ENCODE results near the gene PIK3AP1.

The PIK3AP1 gene

DNA sequence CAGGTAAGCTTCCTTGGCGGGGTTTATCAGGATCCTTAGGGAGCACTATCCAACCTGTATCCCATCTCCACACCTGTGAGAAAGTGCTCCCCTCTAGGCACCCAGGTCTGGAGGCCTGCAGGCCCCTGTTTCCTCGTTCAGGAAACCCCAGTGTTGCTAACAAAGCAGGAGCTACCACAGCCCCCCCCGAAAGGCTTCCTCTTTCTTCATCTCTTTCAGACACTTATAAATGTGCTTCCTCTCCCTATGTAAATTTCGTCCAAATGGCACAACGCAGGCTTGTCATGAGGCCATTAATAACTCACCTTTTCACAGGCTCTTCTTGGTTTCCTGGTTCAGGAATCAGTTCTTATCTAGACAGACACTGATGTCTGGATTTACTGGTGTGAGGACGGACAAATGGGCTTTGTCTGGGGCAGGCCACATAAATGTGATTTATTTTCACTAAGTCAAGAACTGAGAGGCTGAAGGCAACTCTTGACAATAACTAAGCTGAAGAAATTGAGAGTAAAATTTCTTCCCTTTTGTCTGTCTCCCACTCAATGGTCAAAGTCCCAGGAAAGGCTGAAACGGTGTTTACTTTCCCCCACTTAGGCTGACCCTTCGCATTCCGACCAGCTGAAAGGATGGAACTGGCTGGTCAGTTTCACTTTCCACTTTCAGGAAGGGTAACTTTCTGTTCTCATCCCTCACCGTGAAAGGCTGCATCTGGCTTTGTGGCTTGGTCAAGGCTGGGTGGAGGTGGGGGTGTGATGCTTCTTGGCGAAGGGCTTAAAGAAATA is 46.8 kb downstream of the PIK3AP1 start:
- Histone ChIP-seq H3K9me3 (replicated peaks; ENCODE audit: insufficient read depth, low read length) (no peaks in the 10 kb centered on the region), H3K4me1 (ENCODE audit: low read length) (peaks cover 19% of the 10 kb centered on the region), H4K20me1 (ENCODE audit: insufficient read depth, low read length) (no peaks in the 10 kb centered on the region), H3K4me3 (ENCODE audit: low read length) (peak overlapping the region; percentile 12), H3K4me2 (ENCODE audit: low read depth, low read length) (peak overlapping the region; percentile 46), H3K79me2 (ENCODE audit: low read length) (no peaks in the 10 kb centered on the region), H3K27ac (ENCODE audit: low read length) (no peak overlapping the region), H3K27me3 (replicated peaks; ENCODE audit: insufficient read depth, low read length) (peaks cover 6% of the 10 kb centered on the region; the same call in 1 of the 2 replicates), H3K36me3 (replicated peaks; ENCODE audit: insufficient read depth, low read length) (no peaks in the 10 kb centered on the region), H3K9me2 (replicated peaks; ENCODE audit: insufficient read depth, low read length) (no peaks in the 10 kb centered on the region), H3K9ac (ENCODE audit: low read length) (no peak overlapping the region), H3F3A (ENCODE audit: insufficient read depth, low read length) (peaks cover 9% of the 10 kb centered on the region; the same call in 1 of the 2 replicates), H2AFZ (ENCODE audit: low read length) (no peak overlapping the region)
- peak; percentile 54 for DNase-seq
- no peak for TF ChIP-seq EZH2 (optimal IDR thresholded peaks at IDR 0.05; ENCODE audit: low read depth, low read length)
- TF ChIP-seq CTCF (IDR thresholded peaks at IDR 0.05; ENCODE audit: low read length), result no peak
- TF ChIP-seq EZH2phosphoT487 (IDR thresholded peaks at IDR 0.05; ENCODE audit: low read length), result no peak

DNA sequence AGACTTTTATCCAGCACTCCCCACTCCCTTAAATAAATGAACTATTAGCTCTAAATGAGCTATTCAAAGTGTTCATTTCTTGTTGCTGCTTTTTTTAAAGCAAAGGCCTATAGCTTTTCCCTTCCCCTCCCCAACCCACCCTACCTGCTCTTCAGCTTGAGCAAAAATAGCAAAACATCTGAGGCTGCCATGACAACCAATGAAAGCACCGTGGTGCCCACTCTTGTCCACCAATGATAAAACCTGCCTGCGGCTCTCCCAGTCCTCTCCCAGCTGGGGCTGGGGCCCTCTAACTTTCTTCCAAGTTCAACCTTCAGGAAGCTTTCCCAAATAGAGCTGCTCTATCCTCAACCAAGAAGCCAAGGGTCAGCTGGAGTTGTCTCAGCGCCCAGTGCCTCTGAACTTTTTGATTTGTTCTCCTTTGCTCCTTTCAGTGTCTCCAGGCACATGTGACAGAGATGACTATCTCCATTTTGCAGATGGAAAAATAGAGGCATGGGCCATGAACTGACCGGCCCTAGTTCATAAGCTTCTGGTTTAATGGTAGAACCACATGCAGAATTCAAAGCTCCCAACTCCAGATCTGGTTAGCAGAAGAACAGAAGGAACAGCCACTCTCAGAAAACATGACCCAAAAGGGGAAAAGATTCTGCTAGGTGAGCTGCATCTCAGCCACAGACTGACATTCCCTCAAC is 47.7 kb downstream of the PIK3AP1 start:
- H3K9me3 ChIP-seq (replicated peaks; ENCODE audit: insufficient read depth, low read length), result no peaks in the 10 kb centered on the region
- H3K9me2 ChIP-seq (replicated peaks; ENCODE audit: insufficient read depth, low read length), result no peaks in the 10 kb centered on the region
- peaks cover 9% of the 10 kb centered on the region; the same call in 1 of the 2 replicates for H3F3A ChIP-seq (ENCODE audit: insufficient read depth, low read length)
- no peaks in the 10 kb centered on the region for H3K79me2 ChIP-seq (ENCODE audit: low read length)
- H3K9ac ChIP-seq (ENCODE audit: low read length), result no peak overlapping the region
- H3K4me3 ChIP-seq (ENCODE audit: low read length), result no peak overlapping the region
- DNase-seq, result no peak
- no peak overlapping the region for H3K4me2 ChIP-seq (ENCODE audit: low read depth, low read length)
- no peak overlapping the region for H2AFZ ChIP-seq (ENCODE audit: low read length)
- no peaks in the 10 kb centered on the region for H4K20me1 ChIP-seq (ENCODE audit: insufficient read depth, low read length)
- peaks cover 6% of the 10 kb centered on the region; the same call in 1 of the 2 replicates for H3K27me3 ChIP-seq (replicated peaks; ENCODE audit: insufficient read depth, low read length)
- H3K36me3 ChIP-seq (replicated peaks; ENCODE audit: insufficient read depth, low read length), result no peaks in the 10 kb centered on the region
- TF ChIP-seq EZH2 (optimal IDR thresholded peaks at IDR 0.05; ENCODE audit: low read depth, low read length), result no peak
- no peak for TF ChIP-seq EZH2phosphoT487 (IDR thresholded peaks at IDR 0.05; ENCODE audit: low read length)
- TF ChIP-seq CTCF (IDR thresholded peaks at IDR 0.05; ENCODE audit: low read length), result no peak
- H3K27ac ChIP-seq (ENCODE audit: low read length), result no peak overlapping the region
- peaks cover 19% of the 10 kb centered on the region for H3K4me1 ChIP-seq (ENCODE audit: low read length)

DNA sequence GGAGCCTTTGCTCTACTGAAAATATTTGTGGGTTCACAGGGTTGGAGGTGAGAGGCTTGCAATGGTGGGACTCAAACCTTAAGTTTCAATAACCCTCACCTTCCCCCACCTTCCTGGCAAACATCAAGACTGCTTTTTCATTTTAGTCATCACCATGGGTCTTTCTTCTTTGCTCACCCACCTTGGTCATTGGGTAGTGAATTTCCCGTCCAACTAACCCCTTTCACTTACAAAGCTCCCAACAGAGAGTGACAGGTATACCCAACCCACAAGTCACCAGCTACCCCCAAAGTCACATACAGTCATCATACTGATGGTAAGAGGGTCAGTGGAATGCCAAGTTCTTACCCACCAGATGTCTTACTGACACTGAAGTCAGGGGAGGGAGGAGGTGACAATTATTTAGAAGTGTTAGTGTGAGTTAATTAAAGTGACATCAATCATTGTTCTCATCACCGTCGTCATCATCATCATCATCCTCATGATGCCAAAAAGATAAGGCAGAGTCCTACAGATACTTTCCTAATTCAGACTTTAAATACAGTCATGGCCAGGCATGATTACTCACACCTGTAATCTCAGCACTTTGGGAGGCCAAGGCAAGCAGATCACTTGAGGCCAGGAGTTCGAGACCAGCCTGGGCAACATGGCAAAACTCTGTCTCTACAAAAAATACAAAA is 49.0 kb downstream of the PIK3AP1 start:
- Histone ChIP-seq H3K4me1 (ENCODE audit: low read length) (peaks cover 19% of the 10 kb centered on the region), H3K9me2 (replicated peaks; ENCODE audit: insufficient read depth, low read length) (no peaks in the 10 kb centered on the region), H3K9me3 (replicated peaks; ENCODE audit: insufficient read depth, low read length) (no peaks in the 10 kb centered on the region), H2AFZ (ENCODE audit: low read length) (no peak overlapping the region), H3K4me2 (ENCODE audit: low read depth, low read length) (no peak overlapping the region), H4K20me1 (ENCODE audit: insufficient read depth, low read length) (no peaks in the 10 kb centered on the region), H3K36me3 (replicated peaks; ENCODE audit: insufficient read depth, low read length) (no peaks in the 10 kb centered on the region), H3K9ac (ENCODE audit: low read length) (no peak overlapping the region), H3F3A (ENCODE audit: insufficient read depth, low read length) (peaks cover 9% of the 10 kb centered on the region; the same call in 1 of the 2 replicates), H3K4me3 (ENCODE audit: low read length) (no peak overlapping the region), H3K79me2 (ENCODE audit: low read length) (no peaks in the 10 kb centered on the region), H3K27me3 (replicated peaks; ENCODE audit: insufficient read depth, low read length) (peaks cover 6% of the 10 kb centered on the region; the same call in 1 of the 2 replicates), H3K27ac (ENCODE audit: low read length) (no peak overlapping the region)
- TF ChIP-seq CTCF (IDR thresholded peaks at IDR 0.05; ENCODE audit: low read length) (no peak), EZH2phosphoT487 (IDR thresholded peaks at IDR 0.05; ENCODE audit: low read length) (no peak), EZH2 (optimal IDR thresholded peaks at IDR 0.05; ENCODE audit: low read depth, low read length) (no peak)
- DNase-seq, result no peak
